DMS 273 (cell line): Measurements from ENCODE around the gene C20orf96.

Experiments used
- DNase-seq: peaks from one replicate; lab custom pipeline; 2025; ENCODE audit not compliant: unreplicated experiment; lab: John Stamatoyannopoulos, UW

Gene C20orf96

GRCh38 chr20:312067-312466 lies 21.5 kb upstream of the C20orf96 start:
- no peak for DNase-seq

GRCh38 chr20:311609-312008 lies 21.1 kb upstream of the C20orf96 start:
- DNase-seq, result no peak

- no peak for DNase-seq
Measured at GRCh38 chr20:310645-311044, 20.1 kb upstream of the C20orf96 start.

DNA sequence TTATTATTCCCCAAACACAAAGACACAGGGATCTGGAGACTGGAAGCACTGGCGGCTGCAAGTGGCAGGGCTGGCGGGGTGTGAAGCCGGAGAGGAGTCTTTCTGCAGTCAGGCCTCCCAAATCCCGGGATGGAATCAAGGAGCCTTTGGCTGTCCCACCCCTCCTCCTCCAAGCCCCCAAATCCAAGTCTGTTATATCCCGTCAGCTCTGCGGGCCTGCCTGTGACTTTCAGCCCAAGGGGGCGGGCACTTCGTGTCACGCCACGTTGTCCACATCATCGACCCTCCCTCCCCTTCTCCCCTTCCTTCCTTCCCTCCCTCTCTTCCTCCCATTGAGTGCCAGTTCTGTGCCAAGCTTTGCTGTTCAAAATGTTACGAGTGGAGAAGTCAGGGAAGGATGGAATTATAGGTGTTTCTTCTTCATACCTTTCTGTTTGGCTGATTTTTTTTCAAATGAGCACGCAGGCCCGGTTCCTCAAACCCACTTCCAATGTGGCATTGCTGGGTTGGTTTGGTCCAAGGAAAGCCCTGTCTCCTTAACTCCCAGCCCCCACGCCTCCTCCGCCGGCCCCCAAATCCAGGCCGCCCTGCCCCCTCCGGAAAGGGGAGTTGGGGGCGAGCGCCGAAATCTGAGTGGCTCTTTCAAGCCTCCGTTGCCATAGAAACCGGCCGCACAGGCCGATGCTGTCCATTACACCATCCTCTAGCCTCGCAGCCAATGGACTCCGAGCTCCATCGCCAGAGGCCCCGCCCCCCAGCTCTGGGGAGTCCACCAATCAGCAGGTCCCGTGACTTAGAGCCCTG lies 19.5 kb upstream of the C20orf96 start:
- peak; percentile 94 for DNase-seq

GRCh38 chr20:309306-309840 lies 18.8 kb upstream of the C20orf96 start:
- no peak for DNase-seq

- DNase-seq, result no peak
Measured at GRCh38 chr20:308427-309038, 18.0 kb upstream of the C20orf96 start.

DNA sequence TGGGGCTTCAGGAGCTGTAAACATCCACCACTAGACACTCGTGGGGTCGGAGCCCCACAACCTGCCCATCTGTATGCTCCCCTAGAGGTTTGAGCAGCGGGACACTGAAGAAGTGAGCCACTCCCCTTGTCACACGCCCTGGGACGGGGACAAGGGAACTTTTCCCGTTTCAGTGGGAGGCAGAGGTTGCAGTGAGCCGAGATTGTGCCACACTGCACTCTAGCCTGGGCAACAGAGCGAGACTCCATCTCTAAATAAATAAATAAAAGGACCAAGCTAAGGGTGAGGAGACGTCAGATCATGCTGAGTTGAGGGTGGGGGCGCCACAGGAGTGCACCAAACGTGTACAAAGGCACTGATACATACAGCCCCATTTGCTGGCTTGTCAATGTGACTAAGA lies 15.2 kb upstream of the C20orf96 start:
- DNase-seq, result no peak

- no peak for DNase-seq
Measured at GRCh38 chr20:301886-302848, 11.6 kb upstream of the C20orf96 start.

GRCh38 chr20:300345-300990 lies 9.9 kb upstream of the C20orf96 start:
- DNase-seq, result no peak

GRCh38 chr20:298776-299391 lies 8.3 kb upstream of the C20orf96 start:
- no peak for DNase-seq

DNA sequence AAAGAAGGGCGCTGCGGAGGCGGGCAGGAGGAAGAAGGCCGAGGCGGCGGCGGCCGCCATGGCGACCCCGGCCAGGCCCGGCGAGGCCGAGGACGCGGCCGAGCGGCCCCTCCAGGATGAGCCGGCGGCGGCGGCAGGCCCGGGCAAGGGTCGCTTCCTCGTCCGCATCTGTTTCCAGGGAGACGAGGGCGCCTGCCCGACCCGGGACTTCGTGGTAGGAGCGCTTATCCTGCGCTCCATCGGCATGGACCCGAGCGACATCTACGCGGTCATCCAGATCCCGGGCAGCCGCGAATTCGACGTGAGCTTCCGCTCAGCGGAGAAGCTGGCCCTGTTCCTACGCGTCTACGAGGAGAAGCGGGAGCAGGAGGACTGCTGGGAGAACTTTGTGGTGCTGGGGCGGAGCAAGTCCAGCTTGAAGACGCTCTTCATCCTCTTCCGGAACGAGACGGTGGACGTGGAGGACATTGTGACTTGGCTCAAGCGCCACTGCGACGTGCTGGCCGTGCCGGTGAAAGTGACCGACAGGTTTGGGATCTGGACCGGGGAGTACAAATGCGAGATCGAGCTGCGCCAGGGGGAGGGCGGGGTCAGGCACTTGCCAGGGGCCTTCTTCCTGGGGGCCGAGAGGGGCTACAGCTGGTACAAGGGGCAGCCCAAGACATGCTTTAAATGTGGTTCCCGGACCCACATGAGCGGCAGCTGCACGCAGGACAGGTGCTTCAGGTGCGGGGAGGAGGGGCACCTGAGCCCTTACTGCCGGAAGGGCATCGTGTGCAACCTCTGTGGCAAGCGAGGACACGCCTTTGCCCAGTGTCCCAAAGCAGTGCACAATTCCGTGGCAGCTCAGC lies 7.6 kb upstream of the C20orf96 start:
- DNase-seq, result peak; percentile 75

DNA sequence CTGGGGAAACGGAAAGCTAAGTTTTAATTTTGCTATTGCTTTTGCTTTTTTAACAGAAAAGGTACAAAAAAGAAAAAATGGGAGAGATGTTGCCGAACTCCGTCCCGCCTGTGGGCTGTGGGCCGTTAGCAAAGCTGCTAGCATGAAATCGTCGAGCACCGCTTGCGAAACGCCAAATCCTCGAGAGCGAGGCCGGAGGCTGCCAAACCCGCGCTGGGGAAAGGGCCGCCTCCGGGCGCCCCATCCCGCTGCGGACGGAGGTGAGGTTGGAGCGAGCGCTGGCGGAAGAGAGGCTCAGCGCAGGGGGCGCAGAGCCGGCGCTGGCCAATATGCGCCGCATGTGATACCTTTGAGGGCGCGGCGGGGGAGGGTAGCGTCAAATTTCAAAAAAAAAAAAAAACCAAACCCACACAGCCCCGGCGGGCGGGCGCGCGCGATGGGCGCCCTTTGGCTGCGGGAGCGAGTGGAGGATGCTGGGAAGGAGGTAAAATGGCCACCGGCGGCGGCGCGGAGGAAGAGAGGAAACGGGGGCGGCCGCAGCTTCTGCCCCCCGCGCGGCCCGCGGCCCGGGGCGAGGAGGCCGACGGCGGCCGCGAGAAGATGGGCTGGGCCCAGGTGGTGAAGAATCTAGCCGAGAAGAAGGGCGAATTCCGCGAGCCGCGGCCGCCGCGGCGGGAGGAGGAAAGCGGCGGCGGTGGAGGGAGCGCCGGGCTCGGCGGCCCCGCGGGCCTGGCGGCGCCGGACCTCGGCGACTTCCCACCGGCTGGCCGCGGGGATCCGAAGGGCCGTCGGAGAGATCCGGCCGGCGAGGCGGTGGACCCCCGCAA lies 6.8 kb upstream of the C20orf96 start, which contains the start of gene ZCCHC3:
TSS of gene ZCCHC3 (plus strand) at position 473 of the 827 bp plus-strand sequence. CDS start at position 490, 17 bp downstream.
- DNase-seq, result peak; percentile 98

DNA sequence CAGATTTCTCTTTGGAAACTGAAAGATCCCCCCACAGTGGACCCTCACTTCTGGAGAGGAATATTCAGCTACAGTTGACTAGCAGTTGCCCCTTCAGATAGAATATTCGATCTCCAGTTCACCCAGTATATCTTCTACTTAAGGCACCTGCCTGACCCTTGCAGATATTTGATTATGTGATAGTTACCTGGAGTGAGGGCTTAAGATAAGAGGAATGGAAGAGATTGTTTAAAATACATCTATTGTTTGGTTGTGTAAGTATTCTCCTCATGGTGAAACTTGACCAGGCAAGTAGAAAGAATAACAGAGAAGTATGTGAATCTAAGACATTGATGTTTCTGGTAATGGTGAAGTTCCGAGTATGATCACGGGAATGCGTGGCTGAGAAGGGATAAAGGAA lies 5.3 kb upstream of the C20orf96 start:
- DNase-seq, result no peak

GRCh38 chr20:294602-295001 lies 4.1 kb upstream of the C20orf96 start:
- no peak for DNase-seq

- DNase-seq, result peak; percentile 62
Measured at GRCh38 chr20:289693-290083, 862 bp downstream of the C20orf96 start.

GRCh38 chr20:288956-289692 lies 1.4 kb downstream of the C20orf96 start:
- DNase-seq, result peak; percentile 45

GRCh38 chr20:286508-286907 lies 4.0 kb downstream of the C20orf96 start:
- no peak for DNase-seq

DNA sequence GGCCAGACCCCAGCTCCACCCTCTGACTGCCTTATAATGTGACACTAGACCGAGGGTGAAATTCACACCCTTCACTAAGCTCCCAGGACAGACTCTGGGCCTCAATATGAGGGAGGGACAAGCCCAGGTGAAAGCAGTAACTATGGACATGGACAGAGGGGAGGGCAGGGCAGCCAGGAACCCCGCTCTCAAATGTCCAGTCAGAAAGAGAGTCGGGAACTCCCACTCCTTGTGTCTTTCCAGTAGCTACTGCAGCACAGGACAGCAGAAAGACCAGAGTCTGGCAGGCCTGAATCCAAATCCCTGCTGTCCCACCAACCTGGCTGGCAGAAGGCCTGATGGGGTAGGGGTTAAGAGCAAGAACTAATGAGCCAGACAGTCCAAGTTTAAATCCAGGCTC lies 6.4 kb downstream of the C20orf96 start:
- DNase-seq, result no peak
